HepG2 (cell line): ENCODE results near the gene GPC6. TPM values are rescaled to one million over a fixed set of nuclear protein-coding genes. Genes with fewer than 3 reads are reported as not detected.

ENCODE experiments used
- ATAC-seq: fragments of 200-7000 bp; cut with Tn5 transposase; 3 replicates; pipeline ENCODE4 v1.9.1; 2020; ENCODE audit warnings: mild to moderate bottlenecking, moderate library complexity
- BruUV-seq: library from RNA; stranded (reverse); fragments of 400-500 nt; replicated peaks from 2 replicates; lab custom pipeline; 2021; lab: Mats Ljungman, UMichigan
- CTCF ChIA-PET: fragments of 300-600 bp; formaldehyde crosslinking; extraction: SDS; loops from one replicate; lab custom pipeline; 2021; ENCODE audit warnings: low total read pairs, inconsistent platforms, low intra/inter-chr PET ratio; lab: Yijun Ruan, JAX
- POLR2A ChIA-PET: fragments of 350-600 bp; sonication (Branson Sonifier 250); formaldehyde crosslinking; loops from one replicate; lab custom pipeline; 2020; ENCODE audit warnings: antibody characterized with exemption, inconsistent platforms; lab: Yijun Ruan, JAX
- DNase-seq: peaks from one replicate; pipeline ENCODE4 v3.0.0-alpha.2; 2015; ENCODE audit warnings: low spot score
- FAIRE-seq: peaks from 3 replicates; lab custom pipeline; 2011; peaks lifted over from hg19 to GRCh38; lab: Jason Lieb, UNC
- H2AFZ ChIP-seq: one replicate; pipeline ENCODE4 v1.6.1; 2011; ENCODE audit warnings: low read length, inconsistent platforms
- H3K27ac ChIP-seq: fragments of 300-600 bp; 3 replicates; pipeline ENCODE4 v1.8.0; 2011; ENCODE audit warnings: mixed run types, mild to moderate bottlenecking, mixed read lengths, low read length, inconsistent platforms; ENCODE audit not compliant: insufficient read depth; ENCODE audit errors: extremely low read length
- H3K27me3 ChIP-seq, 2 experiments: fragments of 200-600 bp in 1 of 2; 2 replicates in 1 of 2; 3 replicates in 1 of 2; pipeline versions ENCODE4 v1.6.0 to v1.8.0; 2011; ENCODE audit warnings: low read length in 2 of 2, mild to moderate bottlenecking in 2 of 2, moderate library complexity in 2 of 2, inconsistent platforms in 1 of 2; ENCODE audit not compliant: insufficient read depth in 2 of 2, control insufficient read depth in 1 of 2
- H3K36me3 ChIP-seq, 2 experiments: fragments of 200-600 bp in 1 of 2; replicated peaks in 1 of 2; 2 replicates in 1 of 2; 3 replicates in 1 of 2; pipeline versions ENCODE4 v1.5.1 to v1.8.0; 2011; ENCODE audit warnings: low read length in 2 of 2, inconsistent platforms in 1 of 2; ENCODE audit not compliant: insufficient read depth in 2 of 2, control insufficient read depth in 1 of 2
- H3K4me1 ChIP-seq: 2 replicates; pipeline ENCODE4 v1.5.1; 2012; ENCODE audit warnings: low read length, inconsistent platforms; ENCODE audit not compliant: insufficient read depth
- H3K4me2 ChIP-seq: 2 replicates; pipeline ENCODE4 v1.6.0; 2011; ENCODE audit warnings: low read depth, low read length, inconsistent platforms
- H3K4me3 ChIP-seq, 3 experiments: fragments of 200-600 bp in 1 of 3; sonication (generic), shearing (Covaris generic) in 1 of 3; replicated peaks in 1 of 3; 2 replicates each; pipeline ENCODE4 v1.5.1; 2011 to 2016; ENCODE audit warnings: low read length in 3 of 3, inconsistent platforms in 2 of 3, low read depth in 2 of 3, mild to moderate bottlenecking in 2 of 3, control low read depth in 1 of 3, mixed read lengths in 1 of 3; ENCODE audit not compliant: insufficient read depth in 1 of 3
- H3K79me2 ChIP-seq: one replicate; pipeline ENCODE4 v1.6.1; 2011; ENCODE audit warnings: low read length, inconsistent platforms; ENCODE audit not compliant: insufficient read depth
- H3K9ac ChIP-seq: 2 replicates; pipeline ENCODE4 v1.6.0; 2011; ENCODE audit warnings: mild to moderate bottlenecking, low read depth, low read length, inconsistent platforms; ENCODE audit not compliant: insufficient read depth
- H3K9me3 ChIP-seq: 2 replicates; pipeline ENCODE4 v1.5.1; 2012; ENCODE audit warnings: mild to moderate bottlenecking, low read length
- H4K20me1 ChIP-seq: 2 replicates; pipeline ENCODE4 v1.6.0; 2011; ENCODE audit warnings: inconsistent platforms, mild to moderate bottlenecking, low read length, moderate library complexity; ENCODE audit not compliant: insufficient read depth
- EP300 ChIP-seq, 3 experiments: sonication (generic) in 1 of 3; formaldehyde crosslinking in 1 of 3; IDR thresholded peaks; 2 replicates each; pipeline versions ENCODE4 v1.5.1 to v1.6.1; 2011 to 2020; ENCODE audit warnings: low read depth in 2 of 3, low read length in 2 of 3, borderline replicate concordance in 1 of 3, improper control_type of control experiment in 1 of 3, mild to moderate bottlenecking in 1 of 3, missing genetic modification reagents in 1 of 3, moderate library complexity in 1 of 3
- HDAC1 ChIP-seq: sonication (generic); formaldehyde crosslinking; IDR thresholded peaks from 2 replicates; pipeline ENCODE4 v1.5.1; 2020; ENCODE audit warnings: mild to moderate bottlenecking, missing genetic modification reagents
- KMT2A ChIP-seq: sonication (generic); formaldehyde crosslinking; IDR thresholded peaks from 2 replicates; pipeline ENCODE4 v1.4.0; 2020; ENCODE audit warnings: missing genetic modification reagents
- REPIN1 ChIP-seq: sonication (generic); formaldehyde crosslinking; IDR thresholded peaks from 2 replicates; pipeline ENCODE4 v1.8.0; 2022; ENCODE audit warnings: missing genetic modification reagents, low read depth, mild to moderate bottlenecking, borderline replicate concordance
- SATB2 ChIP-seq: sonication (generic); formaldehyde crosslinking; IDR thresholded peaks from 2 replicates; pipeline ENCODE4 v1.5.0; 2020; ENCODE audit warnings: missing genetic modification reagents
- SIN3B ChIP-seq: fragments of 150-350 bp; IDR thresholded peaks from 2 replicates; pipeline ENCODE4 v1.6.1; 2014; ENCODE audit warnings: low read length
- SUZ12 ChIP-seq: fragments of 150-350 bp; IDR thresholded peaks from 2 replicates; pipeline ENCODE4 v1.6.1; 2014; ENCODE audit warnings: low read depth, low read length
- ZBTB1 ChIP-seq: sonication (generic); formaldehyde crosslinking; IDR thresholded peaks from 2 replicates; pipeline ENCODE4 v1.4.0; 2020; ENCODE audit warnings: missing genetic modification reagents, borderline replicate concordance
- ZNF235 ChIP-seq: sonication (generic); formaldehyde crosslinking; IDR thresholded peaks from 2 replicates; pipeline ENCODE4 v1.8.1; 2023; ENCODE audit warnings: mild to moderate bottlenecking, missing genetic modification reagents, borderline replicate concordance
- ZNF784 ChIP-seq: sonication (generic); formaldehyde crosslinking; IDR thresholded peaks from 2 replicates; pipeline ENCODE4 v1.5.1; 2020; ENCODE audit warnings: missing genetic modification reagents, mild to moderate bottlenecking, borderline replicate concordance
- WGBS: methylation state at CpG from one replicate; pipeline ENCODE4 v1.1.6; 2017; ENCODE audit warnings: low lambda C conversion rate; 5-methylcytosine and 5-hydroxymethylcytosine counted together
- in situ Hi-C: cut with HindIII; loops from 2 replicates; pipeline ENCODE4 v1.10.0; 2017; ENCODE audit warnings: low pct_unique_long_range_greater_than_20kb; ENCODE audit not compliant: extremely low pct_ligation_motif_present
- intact Hi-C: fragments of 100-400 bp; cut with micrococcal nuclease; formaldehyde crosslinking; loops from one replicate; pipeline ENCODE4 v1.10.0; 2022; ENCODE audit not compliant: unreplicated experiment
- polyA plus RNA-seq, 8 experiments: library from polyadenylated mRNA; depleted of rRNA in 3 of 8; stranded (reverse) in 7 of 8; unstranded in 1 of 8; fragments of >200 nt; fragmentation: Illumina TruSeq in 4 of 8; extraction: Trizol in 4 of 8; gene quantifications; 2 replicates each; pipeline versions ENCODE4 v1.2.1 to v1.2.3, GENCODE V29; 2011 to 2016; ENCODE audit warnings: low read depth in 4 of 8, missing spikeins in 1 of 8, mixed read lengths in 1 of 8; ENCODE audit not compliant: insufficient read depth in 1 of 8
- total RNA-seq, 5 experiments: library from RNA; depleted of rRNA; stranded (reverse); fragments of >200 nt; fragmentation: Illumina TruSeq; extraction: Trizol; gene quantifications; 2 replicates each; pipeline ENCODE4 v1.2.3, GENCODE V29; 2016; ENCODE audit warnings: low read depth in 1 of 5

The GPC6 gene
- total and polyA plus RNA-seq, 2 of the 13 experiments (the other 11 are each of a cell fraction or from before 2014, with no cell fraction given) = 24.5 to 33.9 TPM

- H3K27me3 ChIP-seq = no peaks in the 10 kb centered on the region
- ATAC-seq (no peak; the same call in 2 of the 3 replicates), FAIRE-seq (no peak), DNase-seq (no peak)
- no TSS peak for BruUV-seq
- WGBS = 94% methylated on average over 1 of the region's 1 CpG
- H3K27ac ChIP-seq = no peak overlapping the region
- CTCF ChIA-PET = no interaction called here
- H3K9me3 ChIP-seq = no peaks in the 10 kb centered on the region
- no peaks in the 10 kb centered on the region for H3K36me3 ChIP-seq
- intact Hi-C loops (loop anchor here (10.0 kb wide), 1 partner anchor 405 kb away; no protein-coding TSS in a partner anchor), in situ Hi-C loops (loop anchor here (25.0 kb wide), 1 partner anchor 1408 kb away; no protein-coding TSS in a partner anchor)
- H3K9ac ChIP-seq = no peak overlapping the region
- H3K4me1 ChIP-seq = no peaks in the 10 kb centered on the region
- TF ChIP-seq ZBTB1 (CRISPR knock-in tag) = no peak
- TF ChIP-seq EP300 (IDR thresholded peaks at IDR 0.05; ENCODE audit: low read depth in 2 of 2, low read length in 2 of 2) = no peak
- TF ChIP-seq EP300 (CRISPR knock-in tag; IDR thresholded peaks at IDR 0.05; ENCODE audit: borderline replicate concordance) = no peak
- no peak for TF ChIP-seq ZNF784
- no peak for TF ChIP-seq KMT2A (CRISPR knock-in tag)
- TF ChIP-seq SIN3B = no peak
- TF ChIP-seq HDAC1 (CRISPR knock-in tag) = no peak
- TF ChIP-seq SATB2 (CRISPR knock-in tag) = no peak
- TF ChIP-seq REPIN1 = no peak
- TF ChIP-seq ZNF235 = no peak
- no peak for TF ChIP-seq SUZ12
- TF ChIP-seq, all 625 proteins: peak for 0
- no peak overlapping the region for H3K4me3 ChIP-seq
- no peaks in the 10 kb centered on the region for H4K20me1 ChIP-seq
- H3K79me2 ChIP-seq = no peaks in the 10 kb centered on the region
- no peak overlapping the region for H2AFZ ChIP-seq
- POLR2A ChIA-PET = no interaction called here
- no peak overlapping the region for H3K4me2 ChIP-seq
Measured at GRCh38 chr13:94369972-94370436, 1143.4 kb downstream of the GPC6 start.
